Urinary bladder (tissue), 4 donors: ENCODE measurements around the gene MAGI2. TPM values are rescaled to one million over a fixed set of nuclear protein-coding genes. Genes with fewer than 3 reads are reported as not detected.

ENCODE experiments used
- DNase-seq: peaks from one replicate; pipeline ENCODE4 v3.0.0-alpha.2; 2015; ENCODE audit errors: extremely low spot score
- H3K27ac ChIP-seq: one replicate; pipeline ENCODE4 v1.5.1; 2013; ENCODE audit warnings: low read depth, mild to moderate bottlenecking, moderate library complexity
- H3K36me3 ChIP-seq: one replicate; pipeline ENCODE4 v1.6.1; 2013; ENCODE audit warnings: mild to moderate bottlenecking, moderate library complexity; ENCODE audit not compliant: insufficient read depth
- H3K4me1 ChIP-seq: one replicate; pipeline ENCODE4 v1.6.1; 2013; ENCODE audit warnings: mild to moderate bottlenecking, moderate library complexity; ENCODE audit not compliant: insufficient read depth
- H3K4me3 ChIP-seq: one replicate; pipeline ENCODE4 v1.5.1; 2013; ENCODE audit warnings: low read depth, low read length
- WGBS: extraction: QIAGEN DNeasy Blood & Tissue Kit; methylation state at CpG from one replicate; pipeline ENCODE4 v1.1.7; 2013; 5-methylcytosine and 5-hydroxymethylcytosine counted together
- polyA plus RNA-seq: library from polyadenylated mRNA; stranded (reverse); fragments of 200-250 nt; gene quantifications from one replicate; pipeline ENCODE4 v1.2.3, GENCODE V29; 2013
- total RNA-seq: library from RNA; depleted of rRNA; stranded (reverse); fragments of >200 nt; gene quantifications from one replicate; pipeline ENCODE4 v1.2.3, GENCODE V29; 2014
- donor health status: healthy with polysubstance abuse.
- donor health status: healthy.

MAGI2 gene
- total and polyA plus RNA-seq, 2 donors: 7.6 to 37.4 TPM

GRCh38 chr7:78379148-78379547 is 1074.3 kb downstream of the MAGI2 start:
- no peak overlapping the region for H3K27ac ChIP-seq
- no peak overlapping the region for H3K4me3 ChIP-seq
- 63% methylated on average over 1 of the region's 1 CpG for WGBS
- no peaks in the 10 kb centered on the region for H3K36me3 ChIP-seq
- H3K4me1 ChIP-seq: no peaks in the 10 kb centered on the region
- DNase-seq: no peak

GRCh38 chr7:78377532-78377931 is 1075.9 kb downstream of the MAGI2 start:
- Histone ChIP-seq H3K27ac (no peak overlapping the region), H3K4me3 (no peak overlapping the region), H3K36me3 (no peaks in the 10 kb centered on the region), H3K4me1 (no peaks in the 10 kb centered on the region)
- no peak for DNase-seq
- 90% methylated on average over 1 of the region's 1 CpG for WGBS

GRCh38 chr7:78370936-78371335 is 1082.5 kb downstream of the MAGI2 start:
- Histone ChIP-seq H3K4me1 (no peaks in the 10 kb centered on the region), H3K36me3 (no peaks in the 10 kb centered on the region), H3K27ac (no peak overlapping the region), H3K4me3 (no peak overlapping the region)
- no peak for DNase-seq

- WGBS: 74% methylated on average over 2 of the region's 2 CpGs
Observed at GRCh38 chr7:78368771-78369170, 1084.7 kb downstream of the MAGI2 start.

GRCh38 chr7:78367280-78367773 is 1086.1 kb downstream of the MAGI2 start:
- 94% methylated on average over 5 of the region's 5 CpGs for WGBS
- H3K4me1 ChIP-seq: no peaks in the 10 kb centered on the region
- no peak overlapping the region for H3K27ac ChIP-seq
- DNase-seq: no peak
- H3K4me3 ChIP-seq: no peak overlapping the region
- H3K36me3 ChIP-seq: no peaks in the 10 kb centered on the region

More at GRCh38 chr7:78368771-78369170, 1084.7 kb downstream of the MAGI2 start:
- Histone ChIP-seq H3K4me1 (no peaks in the 10 kb centered on the region), H3K36me3 (no peaks in the 10 kb centered on the region), H3K27ac (no peak overlapping the region), H3K4me3 (no peak overlapping the region)
- no peak for DNase-seq

GRCh38 chr7:78363866-78364265 is 1089.6 kb downstream of the MAGI2 start:
- DNase-seq: no peak
- WGBS: 44% methylated on average over 4 of the region's 4 CpGs
- H3K4me1 ChIP-seq: no peaks in the 10 kb centered on the region
- H3K4me3 ChIP-seq: no peak overlapping the region
- H3K36me3 ChIP-seq: no peaks in the 10 kb centered on the region
- no peak overlapping the region for H3K27ac ChIP-seq

GRCh38 chr7:78359836-78360235 is 1093.6 kb downstream of the MAGI2 start:
- no peak overlapping the region for H3K27ac ChIP-seq
- no peak overlapping the region for H3K4me3 ChIP-seq
- no peaks in the 10 kb centered on the region for H3K36me3 ChIP-seq
- WGBS: 98% methylated on average over 1 of the region's 1 CpG
- no peak for DNase-seq
- no peaks in the 10 kb centered on the region for H3K4me1 ChIP-seq

- no peak overlapping the region for H3K4me3 ChIP-seq
- no peak overlapping the region for H3K27ac ChIP-seq
- WGBS: 81% methylated on average over 2 of the region's 2 CpGs
- no peaks in the 10 kb centered on the region for H3K4me1 ChIP-seq
- no peaks in the 10 kb centered on the region for H3K36me3 ChIP-seq
- no peak for DNase-seq
Observed at GRCh38 chr7:78357709-78358108, 1095.8 kb downstream of the MAGI2 start.

- H3K27ac ChIP-seq: no peak overlapping the region
- no peak overlapping the region for H3K4me3 ChIP-seq
- DNase-seq: no peak
- no peaks in the 10 kb centered on the region for H3K4me1 ChIP-seq
- WGBS: 91% methylated on average over 3 of the region's 3 CpGs
- H3K36me3 ChIP-seq: no peaks in the 10 kb centered on the region
Observed at GRCh38 chr7:78355834-78356233, 1097.6 kb downstream of the MAGI2 start.

GRCh38 chr7:78350926-78351325 is 1102.5 kb downstream of the MAGI2 start:
- Histone ChIP-seq H3K4me3 (no peak overlapping the region), H3K4me1 (no peaks in the 10 kb centered on the region), H3K36me3 (no peaks in the 10 kb centered on the region), H3K27ac (no peak overlapping the region)
- DNase-seq: no peak
- WGBS: 81% methylated on average over 3 of the region's 3 CpGs

- DNase-seq: no peak
- H3K4me1 ChIP-seq: no peaks in the 10 kb centered on the region
- no peak overlapping the region for H3K27ac ChIP-seq
- no peaks in the 10 kb centered on the region for H3K36me3 ChIP-seq
- 84% methylated on average over 1 of the region's 1 CpG for WGBS
- no peak overlapping the region for H3K4me3 ChIP-seq
Observed at GRCh38 chr7:78350391-78350790, 1103.1 kb downstream of the MAGI2 start.

GRCh38 chr7:78346827-78347226 is 1106.6 kb downstream of the MAGI2 start:
- WGBS: 68% methylated on average over 4 of the region's 4 CpGs
- Histone ChIP-seq H3K4me1 (no peaks in the 10 kb centered on the region), H3K4me3 (no peak overlapping the region), H3K36me3 (no peaks in the 10 kb centered on the region), H3K27ac (no peak overlapping the region)
- no peak for DNase-seq

GRCh38 chr7:78345979-78346378 is 1107.5 kb downstream of the MAGI2 start:
- Histone ChIP-seq H3K4me3 (no peak overlapping the region), H3K27ac (no peak overlapping the region), H3K4me1 (no peaks in the 10 kb centered on the region), H3K36me3 (no peaks in the 10 kb centered on the region)
- WGBS: 40% methylated on average over 3 of the region's 3 CpGs
- DNase-seq: no peak

GRCh38 chr7:78345293-78345911 is 1108.1 kb downstream of the MAGI2 start:
- no peaks in the 10 kb centered on the region for H3K36me3 ChIP-seq
- no peaks in the 10 kb centered on the region for H3K4me1 ChIP-seq
- DNase-seq: no peak
- 73% methylated on average over 14 of the region's 14 CpGs for WGBS
- no peak overlapping the region for H3K4me3 ChIP-seq
- no peak overlapping the region for H3K27ac ChIP-seq

GRCh38 chr7:78334426-78334825 is 1119.0 kb downstream of the MAGI2 start:
- Histone ChIP-seq H3K27ac (no peak overlapping the region), H3K4me3 (no peak overlapping the region), H3K36me3 (no peaks in the 10 kb centered on the region), H3K4me1 (no peaks in the 10 kb centered on the region)
- DNase-seq: no peak
- WGBS: 86% methylated on average over 3 of the region's 3 CpGs
